ENCODE data around the gene HPCAL1.

DNA sequence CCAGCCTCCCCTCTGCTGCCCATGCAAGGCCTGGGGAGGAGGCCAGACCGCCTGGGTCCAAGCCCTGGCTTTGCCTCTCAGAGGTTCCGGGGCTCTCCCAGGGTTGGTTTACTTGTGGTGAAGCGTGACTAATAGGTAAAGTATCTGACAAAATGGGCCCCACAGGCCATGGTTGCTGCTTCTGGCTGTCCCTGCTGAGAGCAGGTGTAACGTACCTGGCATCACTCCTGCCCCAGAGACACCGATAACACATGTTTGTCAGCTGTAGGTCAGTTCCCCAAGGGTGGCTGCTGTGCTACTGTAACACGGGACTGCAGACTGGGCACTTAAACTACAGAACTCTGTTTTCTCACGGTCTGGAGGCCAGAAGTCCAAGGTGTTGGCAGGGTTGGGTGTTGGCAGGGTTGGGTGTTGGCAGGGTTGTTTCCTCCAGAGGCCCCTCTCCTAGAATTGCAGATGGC lies 111.3 kb downstream of the HPCAL1 start:
- no peak for TF ChIP-seq CEBPB (IDR thresholded peaks at IDR 0.05; ENCODE audit: low read depth, low read length)
- TF ChIP-seq SMC3 (IDR thresholded peaks at IDR 0.05; ENCODE audit: low read depth, low read length) = no peak
- TF ChIP-seq POLR2A (IDR thresholded peaks at IDR 0.05; ENCODE audit: low read depth, low read length) = no peak
- no peak for TF ChIP-seq NFE2L2 (IDR thresholded peaks at IDR 0.05; ENCODE audit: low read depth, low read length)
- TF ChIP-seq, protein P1, sequence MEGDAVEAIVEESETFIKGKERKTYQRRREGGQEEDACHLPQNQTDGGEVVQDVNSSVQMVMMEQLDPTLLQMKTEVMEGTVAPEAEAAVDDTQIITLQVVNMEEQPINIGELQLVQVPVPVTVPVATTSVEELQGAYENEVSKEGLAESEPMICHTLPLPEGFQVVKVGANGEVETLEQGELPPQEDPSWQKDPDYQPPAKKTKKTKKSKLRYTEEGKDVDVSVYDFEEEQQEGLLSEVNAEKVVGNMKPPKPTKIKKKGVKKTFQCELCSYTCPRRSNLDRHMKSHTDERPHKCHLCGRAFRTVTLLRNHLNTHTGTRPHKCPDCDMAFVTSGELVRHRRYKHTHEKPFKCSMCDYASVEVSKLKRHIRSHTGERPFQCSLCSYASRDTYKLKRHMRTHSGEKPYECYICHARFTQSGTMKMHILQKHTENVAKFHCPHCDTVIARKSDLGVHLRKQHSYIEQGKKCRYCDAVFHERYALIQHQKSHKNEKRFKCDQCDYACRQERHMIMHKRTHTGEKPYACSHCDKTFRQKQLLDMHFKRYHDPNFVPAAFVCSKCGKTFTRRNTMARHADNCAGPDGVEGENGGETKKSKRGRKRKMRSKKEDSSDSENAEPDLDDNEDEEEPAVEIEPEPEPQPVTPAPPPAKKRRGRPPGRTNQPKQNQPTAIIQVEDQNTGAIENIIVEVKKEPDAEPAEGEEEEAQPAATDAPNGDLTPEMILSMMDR (conservative IDR thresholded peaks at IDR 0.05; ENCODE audit: low read depth, low read length) = no peak
- no peak for TF ChIP-seq RFX5 (IDR thresholded peaks at IDR 0.05; ENCODE audit: low read depth, low read length)
- TF ChIP-seq FOS (IDR thresholded peaks at IDR 0.05; ENCODE audit: low read depth, low read length) = no peak
- TF ChIP-seq RCOR1 (IDR thresholded peaks at IDR 0.05; ENCODE audit: insufficient replicate concordance, low read length) = no peak
- TF ChIP-seq, protein P2, sequence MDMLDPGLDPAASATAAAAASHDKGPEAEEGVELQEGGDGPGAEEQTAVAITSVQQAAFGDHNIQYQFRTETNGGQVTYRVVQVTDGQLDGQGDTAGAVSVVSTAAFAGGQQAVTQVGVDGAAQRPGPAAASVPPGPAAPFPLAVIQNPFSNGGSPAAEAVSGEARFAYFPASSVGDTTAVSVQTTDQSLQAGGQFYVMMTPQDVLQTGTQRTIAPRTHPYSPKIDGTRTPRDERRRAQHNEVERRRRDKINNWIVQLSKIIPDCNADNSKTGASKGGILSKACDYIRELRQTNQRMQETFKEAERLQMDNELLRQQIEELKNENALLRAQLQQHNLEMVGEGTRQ (IDR thresholded peaks at IDR 0.05; ENCODE audit: low read depth, low read length) = no peak
- TF ChIP-seq CHD1 (IDR thresholded peaks at IDR 0.05; ENCODE audit: low read depth, low read length) = no peak
- no peak for TF ChIP-seq MXI1 (IDR thresholded peaks at IDR 0.05; ENCODE audit: borderline replicate concordance, low read depth, low read length)
- TF ChIP-seq RAD21 (IDR thresholded peaks at IDR 0.05; ENCODE audit: low read length) = no peak
- TF ChIP-seq MAFK (IDR thresholded peaks at IDR 0.05; ENCODE audit: low read depth, low read length) = no peak
- no peak for TF ChIP-seq MAZ (IDR thresholded peaks at IDR 0.05; ENCODE audit: borderline replicate concordance, low read depth, low read length)
